H1 (cell line): ENCODE measurements around the gene LBR. TPM values are rescaled to one million over a fixed set of nuclear protein-coding genes. Genes with fewer than 3 reads are reported as not detected.

ENCODE experiments used
- CTCF ChIA-PET: fragments of 300-600 bp; sonication (Branson Sonifier 250); formaldehyde crosslinking; loops from one replicate; lab custom pipeline; 2021; ENCODE audit not compliant: partially characterized antibody; lab: Charles Lee
- POLR2A ChIA-PET: fragments of 300-600 bp; sonication (Branson Sonifier 250); formaldehyde crosslinking; loops from one replicate; lab custom pipeline; 2021; ENCODE audit warnings: inconsistent platforms; ENCODE audit not compliant: partially characterized antibody; lab: Charles Lee
- DNase-seq, 2 experiments: peaks; one replicate each; pipeline versions ENCODE4 v3.0.0 to v3.0.0-alpha.2; 2010 to 2022; ENCODE audit warnings: low spot score in 2 of 2, low read depth in 1 of 2, mixed read lengths in 1 of 2
- FAIRE-seq: peaks from 2 replicates; lab custom pipeline; 2011; peaks lifted over from hg19 to GRCh38; lab: Jason Lieb, UNC
- H2AFZ ChIP-seq: 2 replicates; pipeline ENCODE4 v1.8.1; 2012; ENCODE audit warnings: low read length, inconsistent platforms
- H2AK5ac ChIP-seq: 2 replicates; pipeline ENCODE4 v1.6.1; 2013; ENCODE audit warnings: low read depth, low read length
- H2BK120ac ChIP-seq: replicated peaks from 2 replicates; pipeline ENCODE3; 2013; ENCODE audit warnings: low read depth, low read length, inconsistent platforms
- H2BK12ac ChIP-seq: 2 replicates; pipeline ENCODE4 v1.6.1; 2013; ENCODE audit warnings: low read depth, low read length
- H2BK15ac ChIP-seq: 2 replicates; pipeline ENCODE4 v1.6.1; 2013; ENCODE audit warnings: low read length
- H2BK20ac ChIP-seq: 2 replicates; pipeline ENCODE4 v1.6.1; 2013; ENCODE audit warnings: low read length
- H2BK5ac ChIP-seq: 2 replicates; pipeline ENCODE4 v1.6.1; 2013; ENCODE audit warnings: low read depth, low read length
- H3K14ac ChIP-seq: 2 replicates; pipeline ENCODE4 v1.6.1; 2013; ENCODE audit warnings: inconsistent platforms; ENCODE audit not compliant: insufficient read length
- H3K18ac ChIP-seq: 2 replicates; pipeline ENCODE4 v1.6.1; 2013; ENCODE audit warnings: low read length; ENCODE audit errors: extremely low read depth
- H3K23ac ChIP-seq: 2 replicates; pipeline ENCODE4 v1.6.1; 2013; ENCODE audit warnings: inconsistent platforms; ENCODE audit not compliant: insufficient read length
- H3K23me2 ChIP-seq: 2 replicates; pipeline ENCODE4 v1.6.1; 2013; ENCODE audit warnings: low read depth, low read length
- H3K27ac ChIP-seq: 2 replicates; pipeline ENCODE4 v1.6.1; 2011; ENCODE audit warnings: low read depth, low read length, inconsistent platforms
- H3K27me3 ChIP-seq, 4 experiments: replicated peaks in 1 of 4; 1 replicate in 1 of 4; 2 replicates in 3 of 4; pipeline versions ENCODE4 v1.6.1 to v1.8.1; 2011 to 2013; ENCODE audit warnings: low read length in 3 of 4, mild to moderate bottlenecking in 3 of 4, inconsistent platforms in 2 of 4, mixed read lengths in 2 of 4, moderate library complexity in 1 of 4; ENCODE audit not compliant: control insufficient read depth in 3 of 4, insufficient read depth in 3 of 4; ENCODE audit errors: extremely low read depth in 1 of 4
- H3K36me3 ChIP-seq, 4 experiments: 2 replicates each; pipeline versions ENCODE4 v1.6.1 to v1.8.1; 2011 to 2013; ENCODE audit warnings: mild to moderate bottlenecking in 4 of 4, low read length in 3 of 4, moderate library complexity in 2 of 4, control low read depth in 1 of 4, inconsistent platforms in 1 of 4; ENCODE audit not compliant: insufficient read depth in 4 of 4, control insufficient read depth in 2 of 4
- H3K4ac ChIP-seq: replicated peaks from 2 replicates; pipeline ENCODE3; 2013; ENCODE audit warnings: low read length, low read depth, mixed read lengths, inconsistent platforms; ENCODE audit not compliant: insufficient read length
- H3K4me1 ChIP-seq, 4 experiments: replicated peaks in 1 of 4; 1 replicate in 1 of 4; 2 replicates in 3 of 4; pipeline versions ENCODE4 v1.6.1 to v1.8.1; 2011 to 2013; ENCODE audit warnings: low read length in 3 of 4, inconsistent platforms in 2 of 4, mixed read lengths in 1 of 4; ENCODE audit not compliant: insufficient read depth in 4 of 4, control insufficient read depth in 3 of 4
- H3K4me2 ChIP-seq, 2 experiments: 2 replicates each; pipeline versions ENCODE4 v1.6.1 to v1.8.1; 2011 to 2013; ENCODE audit warnings: low read depth in 2 of 2, low read length in 2 of 2, control low read depth in 1 of 2, inconsistent platforms in 1 of 2, mild to moderate bottlenecking in 1 of 2; ENCODE audit not compliant: insufficient read depth in 1 of 2
- H3K4me3 ChIP-seq, 4 experiments: fragments of 200-600, 300-600 bp in 1 of 4; sonication (generic), shearing (Covaris generic), sonication (Bioruptor Twin) in 1 of 4; 2 replicates each; pipeline versions ENCODE4 v1.5.1 to v1.8.1; 2011 to 2016; ENCODE audit warnings: low read length in 4 of 4, low read depth in 3 of 4, control low read depth in 2 of 4, inconsistent platforms in 2 of 4, mild to moderate bottlenecking in 2 of 4, mixed read lengths in 1 of 4, moderate library complexity in 1 of 4; ENCODE audit not compliant: insufficient read depth in 2 of 4; ENCODE audit errors: extremely low read depth in 1 of 4
- H3K56ac ChIP-seq: replicated peaks from 2 replicates; pipeline ENCODE3; 2013; ENCODE audit warnings: low read depth, mild to moderate bottlenecking, mixed read lengths, low read length, inconsistent platforms; ENCODE audit not compliant: insufficient read length
- H3K79me1 ChIP-seq: 2 replicates; pipeline ENCODE4 v1.6.1; 2013; ENCODE audit warnings: low read depth, low read length, control low read depth
- H3K79me2 ChIP-seq, 2 experiments: 2 replicates each; pipeline versions ENCODE4 v1.6.1 to v1.8.1; 2012 to 2013; ENCODE audit warnings: low read length in 2 of 2, mild to moderate bottlenecking in 2 of 2, inconsistent platforms in 1 of 2; ENCODE audit not compliant: insufficient read depth in 2 of 2, control insufficient read depth in 1 of 2
- H3K9ac ChIP-seq, 4 experiments: replicated peaks in 1 of 4; 1 replicate in 1 of 4; 2 replicates in 3 of 4; pipeline versions ENCODE4 v1.6.1 to v1.8.1; 2011 to 2013; ENCODE audit warnings: low read depth in 3 of 4, low read length in 3 of 4, control low read depth in 2 of 4, mild to moderate bottlenecking in 2 of 4, moderate library complexity in 2 of 4, inconsistent platforms in 1 of 4; ENCODE audit errors: extremely low read depth in 1 of 4
- H3K9me3 ChIP-seq, 2 experiments: 2 replicates each; pipeline versions ENCODE4 v1.6.1 to v1.8.1; 2012 to 2013; ENCODE audit warnings: mild to moderate bottlenecking in 2 of 2, moderate library complexity in 2 of 2, control low read depth in 1 of 2, inconsistent platforms in 1 of 2, low read depth in 1 of 2, low read length in 1 of 2, mixed read lengths in 1 of 2; ENCODE audit not compliant: insufficient read depth in 2 of 2
- H4K20me1 ChIP-seq, 2 experiments: replicated peaks in 1 of 2; 2 replicates each; pipeline versions ENCODE3 to v1.8.1; 2011 to 2013; ENCODE audit warnings: inconsistent platforms in 2 of 2, low read length in 2 of 2, mild to moderate bottlenecking in 1 of 2; ENCODE audit not compliant: insufficient read depth in 2 of 2, control insufficient read depth in 1 of 2
- H4K5ac ChIP-seq: 2 replicates; pipeline ENCODE4 v1.6.1; 2013; ENCODE audit warnings: low read length, low read depth, mixed read lengths, inconsistent platforms; ENCODE audit not compliant: insufficient read length
- H4K8ac ChIP-seq: 2 replicates; pipeline ENCODE4 v1.8.0; 2013; ENCODE audit warnings: mild to moderate bottlenecking, moderate library complexity, low read length, inconsistent platforms; ENCODE audit not compliant: insufficient read depth; ENCODE audit errors: extremely low read depth
- H4K91ac ChIP-seq: replicated peaks from 2 replicates; pipeline ENCODE3; 2013; ENCODE audit warnings: low read length, mixed read lengths, inconsistent platforms; ENCODE audit not compliant: insufficient read length
- MAX ChIP-seq: IDR thresholded peaks from 2 replicates; pipeline ENCODE4 v1.6.1; 2012; ENCODE audit warnings: inconsistent platforms
- POLR2A ChIP-seq, 2 experiments: IDR thresholded peaks; 1 replicate in 1 of 2; 2 replicates in 1 of 2; pipeline ENCODE4 v1.6.1; 2011; ENCODE audit warnings: low read depth in 2 of 2, low read length in 2 of 2, mild to moderate bottlenecking in 2 of 2; ENCODE audit errors: control extremely low read depth in 1 of 2
- WGBS, 2 experiments: shearing (Covaris generic) in 1 of 2; methylation state at CpG; one replicate each; pipeline versions ENCODE4 v1.1.6 to v1.1.7; 2013 to 2015; ENCODE audit warnings: low lambda C conversion rate in 2 of 2, mixed read lengths in 2 of 2, inconsistent platforms in 1 of 2, low coverage in 1 of 2, missing lambda C conversion rate in 1 of 2; ENCODE audit not compliant: insufficient replicate concordance in 2 of 2, insufficient coverage in 1 of 2, insufficient read length in 1 of 2; ENCODE audit errors: extremely low coverage in 1 of 2, missing lambda C conversion rate in 1 of 2; 5-methylcytosine and 5-hydroxymethylcytosine counted together
- polyA plus RNA-seq, 7 experiments: library from polyadenylated mRNA; depleted of rRNA in 3 of 7; stranded (reverse) in 5 of 7; unstranded in 2 of 7; fragments of >200 nt in 5 of 7; fragments of 200-250 nt in 2 of 7; gene quantifications; 1 replicate in 5 of 7; 2 replicates in 1 of 7; 4 replicates in 1 of 7; pipeline versions ENCODE4 v1.2.1 to v1.2.3, GENCODE V29; 2011 to 2013; ENCODE audit warnings: missing spikeins in 2 of 7, mixed read lengths in 2 of 7
- total RNA-seq: library from RNA; stranded (reverse); fragmentation: NEBNext Ultra II Directional; extraction: Animal tissue kit (Norgen Biotek cat#: 25700); gene quantifications from 2 replicates; pipeline ENCODE4 v1.2.1, GENCODE V29; 2021

LBR gene
- total and polyA plus RNA-seq, 2 of the 8 experiments (the other 6 are each of a cell fraction or from before 2014, with no cell fraction given), result 32.1 to 89.8 TPM

- Histone ChIP-seq H3K4me1 (no peaks in the 10 kb centered on the region; a peak in 1 of 7 replicates), H2AK5ac (no peak overlapping the region), H2AFZ (no peak overlapping the region), H3K14ac (no peak overlapping the region), H2BK20ac (no peak overlapping the region), H3K56ac (no peak overlapping the region), H3K23ac (no peak overlapping the region), H3K9me3 (no peaks in the 10 kb centered on the region), H3K4me2 (no peak overlapping the region), H3K79me1 (no peaks in the 10 kb centered on the region), H3K23me2 (no peaks in the 10 kb centered on the region), H3K36me3 (no peaks in the 10 kb centered on the region), H2BK120ac (no peak overlapping the region), H3K9ac (no peak overlapping the region), H3K18ac (no peak overlapping the region), H4K91ac (no peak overlapping the region), H3K27ac (no peak overlapping the region), H3K4ac (no peak overlapping the region), H4K20me1 (no peaks in the 10 kb centered on the region), H2BK12ac (no peak overlapping the region), H3K79me2 (no peaks in the 10 kb centered on the region), H3K27me3 (no peaks in the 10 kb centered on the region; a peak in 1 of 7 replicates), H2BK5ac (no peak overlapping the region; the same call in 1 of the 2 replicates), H3K4me3 (no peak overlapping the region), H2BK15ac (no peak overlapping the region), H4K8ac (no peak overlapping the region), H4K5ac (no peak overlapping the region)
- ChIA-PET POLR2A (interaction anchor here (1.0 to 1.4 kb wide), 2 partner anchors 9 to 15 kb away, joined by 3 read pairs; no protein-coding TSS in a partner anchor), CTCF (interaction anchor here (0.6 to 2.8 kb wide), 9 partner anchors 11 to 581 kb away, joined by 3 to 17 read pairs (median 4); no protein-coding TSS in a partner anchor)
- 88% methylated on average over 5 of the region's 5 CpGs; no CpG with 5 or more reads in 1 of the 2 experiments for WGBS, 2 experiments
- FAIRE-seq (no peak), DNase-seq (no peak)
- TF ChIP-seq MAX (no peak), POLR2A (IDR thresholded peaks at IDR 0.05; ENCODE audit: control extremely low read depth in 1 of 2, low read depth in 2 of 2, low read length in 2 of 2) (no peak)
Observed at GRCh38 chr1:225453797-225454648, 26.2 kb upstream of the LBR start.
